Stimulated activated CD8-positive, alpha-beta memory T cell treated with anti-CD3 and anti-CD28 coated beads, Interleukin-15, amount 100 ng/mL, for 24 hours (primary cell): ENCODE results near the gene PHRF1.
"Not testable (repeated sequence)": the region's sequence is repeated elsewhere in the genome, so short reads cannot be mapped to it uniquely, and the experiment has no call there.

Source experiments
- DNase-seq: peaks from one replicate; pipeline ENCODE4 v3.0.0-alpha.2; 2020; ENCODE audit warnings: low read depth

The PHRF1 gene

GRCh38 chr11:635945-636510 is 59.8 kb downstream of the PHRF1 start:
- no peak for DNase-seq

- DNase-seq = no peak
These were observed 60.5 kb downstream of the PHRF1 start, which contains the start of gene DRD4 for GRCh38 chr11:636511-637332. DRD4 (plus strand) TSS chr11:637269; CDS start chr11:637305, 36 bp downstream.

- no peak for DNase-seq
These were observed 61.0 kb downstream of the PHRF1 start for GRCh38 chr11:637333-637592.

GRCh38 chr11:637593-638521 is 61.6 kb downstream of the PHRF1 start:
- DNase-seq = no peak

GRCh38 chr11:638631-639331 is 62.5 kb downstream of the PHRF1 start:
- no peak for DNase-seq

GRCh38 chr11:639332-639955 is 63.2 kb downstream of the PHRF1 start:
- DNase-seq = no peak

GRCh38 chr11:640021-640706 is 63.9 kb downstream of the PHRF1 start:
- no peak for DNase-seq

- DNase-seq = no peak
These were observed 65.6 kb downstream of the PHRF1 start for GRCh38 chr11:641806-642370.

- DNase-seq = no peak
These were observed 67.1 kb downstream of the PHRF1 start for GRCh38 chr11:643366-643765.

- no peak for DNase-seq
These were observed 67.8 kb downstream of the PHRF1 start for GRCh38 chr11:643849-644738.

GRCh38 chr11:645536-645935 is 69.3 kb downstream of the PHRF1 start:
- DNase-seq = no peak

- DNase-seq = no peak
These were observed 69.9 kb downstream of the PHRF1 start for GRCh38 chr11:646214-646613.

GRCh38 chr11:647672-648158 is 71.4 kb downstream of the PHRF1 start:
- DNase-seq = not testable (repeated sequence)

- DNase-seq = no peak
These were observed 74.2 kb downstream of the PHRF1 start for GRCh38 chr11:650482-650881.

GRCh38 chr11:653136-653535 is 76.9 kb downstream of the PHRF1 start:
- DNase-seq = not testable (repeated sequence)

- DNase-seq = no peak
These were observed 77.6 kb downstream of the PHRF1 start for GRCh38 chr11:653837-654236.

- not testable (repeated sequence) for DNase-seq
These were observed 78.2 kb downstream of the PHRF1 start for GRCh38 chr11:654444-654843.

GRCh38 chr11:655036-655726 is 78.9 kb downstream of the PHRF1 start:
- no peak for DNase-seq

GRCh38 chr11:656426-656825 is 80.2 kb downstream of the PHRF1 start:
- no peak for DNase-seq
